Loucy (cell line): ENCODE results near the gene DNAH11.

Experiments used
- H2AFZ ChIP-seq: fragments of 200-600 bp; sonication (generic); 2 replicates; pipeline ENCODE4 v1.6.0; 2016; ENCODE audit warnings: antibody characterized with exemption, mild to moderate bottlenecking, low read length, moderate library complexity
- H3F3A ChIP-seq: fragments of 200-600 bp; 2 replicates; pipeline ENCODE4 v1.6.0; 2016; ENCODE audit warnings: antibody characterized with exemption, low read depth, mild to moderate bottlenecking
- H3K27me3 ChIP-seq: fragments of 200-600 bp; sonication (generic); 2 replicates; pipeline ENCODE4 v1.6.1; 2014; ENCODE audit warnings: low read length, mild to moderate bottlenecking; ENCODE audit not compliant: insufficient read depth, poor library complexity, severe bottlenecking
- H3K36me3 ChIP-seq: fragments of 200-600 bp; sonication (generic); 2 replicates; pipeline ENCODE4 v1.6.1; 2016; ENCODE audit warnings: low read length; ENCODE audit not compliant: insufficient read depth
- H3K4me1 ChIP-seq: fragments of 200-600 bp; sonication (generic); 2 replicates; pipeline ENCODE4 v1.5.1; 2014; ENCODE audit warnings: low read length, mild to moderate bottlenecking; ENCODE audit not compliant: insufficient read depth, poor library complexity, severe bottlenecking
- H3K4me2 ChIP-seq: fragments of 200-600 bp; sonication (generic); 2 replicates; pipeline ENCODE4 v1.6.0; 2014; ENCODE audit warnings: antibody characterized with exemption, low read length, low read depth, mild to moderate bottlenecking; ENCODE audit not compliant: poor library complexity, severe bottlenecking
- H3K4me3 ChIP-seq: fragments of 200-600 bp; sonication (generic); 2 replicates; pipeline ENCODE4 v1.5.1; 2014; ENCODE audit warnings: low read length, mild to moderate bottlenecking, mixed read lengths; ENCODE audit not compliant: poor library complexity, severe bottlenecking
- H3K79me2 ChIP-seq: fragments of 200-600 bp; sonication (generic); 2 replicates; pipeline ENCODE4 v1.6.1; 2014; ENCODE audit warnings: low read length; ENCODE audit not compliant: insufficient read depth
- H3K9ac ChIP-seq: fragments of 200-600 bp; sonication (generic); 2 replicates; pipeline ENCODE4 v1.6.0; 2014; ENCODE audit warnings: mild to moderate bottlenecking, low read depth, low read length, moderate library complexity; ENCODE audit not compliant: poor library complexity, severe bottlenecking
- H3K9me2 ChIP-seq: fragments of 200-600 bp; sonication (generic); replicated peaks from 2 replicates; pipeline ENCODE4 v1.6.1; 2016; ENCODE audit warnings: low read depth, low read length, mixed read lengths
- H3K9me3 ChIP-seq: fragments of 200-600 bp; sonication (generic); 2 replicates; pipeline ENCODE4 v1.6.1; 2014; ENCODE audit warnings: mild to moderate bottlenecking, antibody characterized with exemption, low read length, low read depth; ENCODE audit not compliant: insufficient read depth
- H4K20me1 ChIP-seq: fragments of 200-600 bp; sonication (generic); 2 replicates; pipeline ENCODE4 v1.6.0; 2014; ENCODE audit warnings: antibody characterized with exemption, low read length, mild to moderate bottlenecking; ENCODE audit not compliant: insufficient read depth, poor library complexity, severe bottlenecking
- EZH2phosphoT487 ChIP-seq: fragments of 200-600 bp; IDR thresholded peaks from 2 replicates; pipeline ENCODE4 v1.6.1; 2018; ENCODE audit warnings: antibody characterized with exemption, mild to moderate bottlenecking, moderate library complexity, borderline replicate concordance
- TF ChIP-seq, protein P1 (sequence below): fragments of 200-600 bp; sonication (generic); conservative IDR thresholded peaks from 2 replicates; pipeline ENCODE4 v1.5.1; 2014; ENCODE audit warnings: mild to moderate bottlenecking, antibody characterized with exemption, low read length

DNAH11 gene

DNA sequence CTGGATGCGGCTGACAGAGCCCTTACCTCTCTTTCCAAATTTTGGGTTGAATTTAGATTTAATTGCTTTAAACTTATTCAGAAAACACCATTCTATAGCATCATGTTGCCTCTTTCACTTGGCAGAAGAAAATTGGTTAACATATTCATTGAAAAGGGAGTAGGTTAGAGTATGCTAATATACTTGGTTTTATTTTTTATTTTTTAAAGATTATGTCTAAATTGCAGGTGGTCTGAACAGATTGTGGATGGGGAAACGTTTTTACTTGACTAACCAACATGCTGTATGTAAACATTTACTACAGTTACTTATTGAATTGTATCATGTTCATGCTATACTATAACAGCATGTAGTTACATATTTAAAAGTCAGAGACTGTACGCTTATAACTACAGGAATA is 65.6 kb downstream of the DNAH11 start:
- no peaks in the 10 kb centered on the region for H3K27me3 ChIP-seq
- no peak overlapping the region for H2AFZ ChIP-seq
- no peaks in the 10 kb centered on the region for H3K79me2 ChIP-seq
- no peaks in the 10 kb centered on the region for H3K9me2 ChIP-seq
- H3K36me3 ChIP-seq, result no peaks in the 10 kb centered on the region
- H3K4me2 ChIP-seq, result no peak overlapping the region
- no peak overlapping the region for H3K4me3 ChIP-seq
- H3K9me3 ChIP-seq, result no peaks in the 10 kb centered on the region
- TF ChIP-seq, protein P1, sequence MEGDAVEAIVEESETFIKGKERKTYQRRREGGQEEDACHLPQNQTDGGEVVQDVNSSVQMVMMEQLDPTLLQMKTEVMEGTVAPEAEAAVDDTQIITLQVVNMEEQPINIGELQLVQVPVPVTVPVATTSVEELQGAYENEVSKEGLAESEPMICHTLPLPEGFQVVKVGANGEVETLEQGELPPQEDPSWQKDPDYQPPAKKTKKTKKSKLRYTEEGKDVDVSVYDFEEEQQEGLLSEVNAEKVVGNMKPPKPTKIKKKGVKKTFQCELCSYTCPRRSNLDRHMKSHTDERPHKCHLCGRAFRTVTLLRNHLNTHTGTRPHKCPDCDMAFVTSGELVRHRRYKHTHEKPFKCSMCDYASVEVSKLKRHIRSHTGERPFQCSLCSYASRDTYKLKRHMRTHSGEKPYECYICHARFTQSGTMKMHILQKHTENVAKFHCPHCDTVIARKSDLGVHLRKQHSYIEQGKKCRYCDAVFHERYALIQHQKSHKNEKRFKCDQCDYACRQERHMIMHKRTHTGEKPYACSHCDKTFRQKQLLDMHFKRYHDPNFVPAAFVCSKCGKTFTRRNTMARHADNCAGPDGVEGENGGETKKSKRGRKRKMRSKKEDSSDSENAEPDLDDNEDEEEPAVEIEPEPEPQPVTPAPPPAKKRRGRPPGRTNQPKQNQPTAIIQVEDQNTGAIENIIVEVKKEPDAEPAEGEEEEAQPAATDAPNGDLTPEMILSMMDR, result no peak
- no peak for TF ChIP-seq EZH2phosphoT487
- no peak overlapping the region for H3K9ac ChIP-seq
- peaks cover 4% of the 10 kb centered on the region for H3K4me1 ChIP-seq
- H3F3A ChIP-seq, result no peaks in the 10 kb centered on the region
- H4K20me1 ChIP-seq, result no peaks in the 10 kb centered on the region

DNA sequence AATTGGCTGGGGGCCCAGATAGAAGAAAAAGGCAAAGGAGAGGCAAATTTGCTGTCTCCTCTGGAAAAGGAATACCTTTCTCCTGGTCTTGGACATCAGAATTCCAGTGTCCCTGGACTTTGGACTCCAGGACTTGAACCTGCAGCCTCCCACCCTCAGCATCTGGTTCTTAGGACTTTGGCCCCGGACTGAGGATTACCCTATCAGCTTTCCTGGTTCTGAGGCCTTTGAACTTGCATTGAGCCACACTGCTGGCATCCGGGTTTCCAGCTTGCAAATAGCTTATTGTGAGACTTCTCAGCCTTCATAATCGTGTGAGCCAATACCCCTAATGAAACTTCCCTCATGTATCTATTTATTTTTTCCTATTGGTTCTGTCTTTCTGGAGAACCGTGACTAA is 68.3 kb downstream of the DNAH11 start:
- no peaks in the 10 kb centered on the region for H3K27me3 ChIP-seq
- no peak overlapping the region for H3K9ac ChIP-seq
- TF ChIP-seq, protein P1, result no peak
- no peak for TF ChIP-seq EZH2phosphoT487

GRCh38 chr7:21616091-21616490 is 73.3 kb downstream of the DNAH11 start:
- no peaks in the 10 kb centered on the region for H3K36me3 ChIP-seq
- H3F3A ChIP-seq, result no peaks in the 10 kb centered on the region
- no peak overlapping the region for H3K4me2 ChIP-seq
- no peak overlapping the region for H3K4me3 ChIP-seq
- H3K9me3 ChIP-seq, result no peaks in the 10 kb centered on the region
- no peaks in the 10 kb centered on the region for H3K4me1 ChIP-seq
- H2AFZ ChIP-seq, result no peak overlapping the region
- no peaks in the 10 kb centered on the region for H4K20me1 ChIP-seq
- H3K79me2 ChIP-seq, result no peaks in the 10 kb centered on the region
- no peaks in the 10 kb centered on the region for H3K9me2 ChIP-seq
- TF ChIP-seq, protein P1, result no peak
- no peak for TF ChIP-seq EZH2phosphoT487
- H3K9ac ChIP-seq, result no peak overlapping the region
- no peaks in the 10 kb centered on the region for H3K27me3 ChIP-seq

More for the DNA sequence above, 68.3 kb downstream of the DNAH11 start:
- H3K36me3 ChIP-seq, result no peaks in the 10 kb centered on the region
- H2AFZ ChIP-seq, result no peak overlapping the region
- H4K20me1 ChIP-seq, result no peaks in the 10 kb centered on the region
- H3K4me1 ChIP-seq, result no peaks in the 10 kb centered on the region
- no peaks in the 10 kb centered on the region for H3K79me2 ChIP-seq
- no peak overlapping the region for H3K4me3 ChIP-seq
- no peaks in the 10 kb centered on the region for H3F3A ChIP-seq
- H3K9me2 ChIP-seq, result no peaks in the 10 kb centered on the region
- H3K9me3 ChIP-seq, result no peaks in the 10 kb centered on the region
- H3K4me2 ChIP-seq, result no peak overlapping the region
